Activated CD8-positive, alpha-beta memory T cell treated with anti-CD3 and anti-CD28 coated beads for 1 hour (primary cell): ENCODE results near the gene UNC45B.
"Not testable (repeated sequence)": the region's sequence is repeated elsewhere in the genome, so short reads cannot be mapped to it uniquely, and the experiment has no call there.

Experiments
- DNase-seq, 2 donors: peaks; one replicate each; pipeline ENCODE4 v3.0.0-alpha.2; 2020; ENCODE audit warnings: low read depth in 1 of 2; ENCODE audit errors: extremely low read depth in 1 of 2

UNC45B gene

GRCh38 chr17:35169835-35170363 lies 22.3 kb downstream of the UNC45B start:
- no peak for DNase-seq

GRCh38 chr17:35170968-35171771 lies 23.6 kb downstream of the UNC45B start:
- DNase-seq: no peak

GRCh38 chr17:35171834-35172233 lies 24.2 kb downstream of the UNC45B start:
- DNase-seq: no peak

- DNase-seq: not testable (repeated sequence)
Measured at GRCh38 chr17:35172321-35172720, 24.7 kb downstream of the UNC45B start.

GRCh38 chr17:35174835-35175334 lies 27.3 kb downstream of the UNC45B start:
- DNase-seq: no peak

GRCh38 chr17:35175638-35176415 lies 28.2 kb downstream of the UNC45B start:
- DNase-seq: no peak

- no peak for DNase-seq
Measured at GRCh38 chr17:35176897-35177296, 29.3 kb downstream of the UNC45B start.

- DNase-seq: not testable (repeated sequence)
Measured at GRCh38 chr17:35179379-35179778, 31.8 kb downstream of the UNC45B start.

- no peak for DNase-seq
Measured at GRCh38 chr17:35183332-35183731, 35.7 kb downstream of the UNC45B start.

GRCh38 chr17:35184274-35184673 lies 36.7 kb downstream of the UNC45B start:
- no peak for DNase-seq

- no peak for DNase-seq
Measured at GRCh38 chr17:35185849-35186248, 38.2 kb downstream of the UNC45B start.

- no peak for DNase-seq
Measured at GRCh38 chr17:35187481-35187880, 39.9 kb downstream of the UNC45B start.

- DNase-seq: no peak
Measured at GRCh38 chr17:35188111-35188510, 40.5 kb downstream of the UNC45B start.

- DNase-seq: no peak
Measured at GRCh38 chr17:35189291-35189690, 41.7 kb downstream of the UNC45B start.

- no peak for DNase-seq
Measured at GRCh38 chr17:35191001-35191695, 43.5 kb downstream of the UNC45B start.

GRCh38 chr17:35192708-35193107 lies 45.1 kb downstream of the UNC45B start:
- DNase-seq: no peak

- not testable (repeated sequence) for DNase-seq
Measured at GRCh38 chr17:35194001-35194400, 46.4 kb downstream of the UNC45B start, which contains the start of gene SLC35G3. Gene SLC35G3, minus strand, starts transcription at chr17:35194393. Its CDS starts 86 bp downstream, at chr17:35194307.

- not testable (repeated sequence) for DNase-seq
Measured at GRCh38 chr17:35195062-35195461, 47.4 kb downstream of the UNC45B start.

- not testable (repeated sequence) for DNase-seq
Measured at GRCh38 chr17:35202582-35202981, 55.0 kb downstream of the UNC45B start.

GRCh38 chr17:35210741-35211140 lies 63.1 kb downstream of the UNC45B start:
- no peak for DNase-seq

GRCh38 chr17:35212668-35213067 lies 65.1 kb downstream of the UNC45B start:
- DNase-seq: no peak
